GM13976 (cell line): ENCODE data around the gene STK35.

ENCODE experiments used
- DNase-seq: peaks from one replicate; pipeline ENCODE4 v3.0.0; 2012; ENCODE audit warnings: low spot score
- in situ Hi-C: fragments of 300-500 bp; cut with MboI; formaldehyde crosslinking; loops from one replicate; pipeline ENCODE4 v1.12.0; 2022; ENCODE audit warnings: low sequenced_read_pairs, mixed read lengths, inconsistent platforms; ENCODE audit not compliant: unreplicated experiment
- TF ChIP-seq, protein P1 (sequence below): IDR thresholded peaks from 2 replicates; pipeline ENCODE4 v1.5.1; 2012; ENCODE audit warnings: borderline replicate concordance, mild to moderate bottlenecking; ENCODE audit not compliant: insufficient read depth; ENCODE audit errors: extremely low read depth, missing control alignments, control extremely low read depth

The STK35 gene

DNA sequence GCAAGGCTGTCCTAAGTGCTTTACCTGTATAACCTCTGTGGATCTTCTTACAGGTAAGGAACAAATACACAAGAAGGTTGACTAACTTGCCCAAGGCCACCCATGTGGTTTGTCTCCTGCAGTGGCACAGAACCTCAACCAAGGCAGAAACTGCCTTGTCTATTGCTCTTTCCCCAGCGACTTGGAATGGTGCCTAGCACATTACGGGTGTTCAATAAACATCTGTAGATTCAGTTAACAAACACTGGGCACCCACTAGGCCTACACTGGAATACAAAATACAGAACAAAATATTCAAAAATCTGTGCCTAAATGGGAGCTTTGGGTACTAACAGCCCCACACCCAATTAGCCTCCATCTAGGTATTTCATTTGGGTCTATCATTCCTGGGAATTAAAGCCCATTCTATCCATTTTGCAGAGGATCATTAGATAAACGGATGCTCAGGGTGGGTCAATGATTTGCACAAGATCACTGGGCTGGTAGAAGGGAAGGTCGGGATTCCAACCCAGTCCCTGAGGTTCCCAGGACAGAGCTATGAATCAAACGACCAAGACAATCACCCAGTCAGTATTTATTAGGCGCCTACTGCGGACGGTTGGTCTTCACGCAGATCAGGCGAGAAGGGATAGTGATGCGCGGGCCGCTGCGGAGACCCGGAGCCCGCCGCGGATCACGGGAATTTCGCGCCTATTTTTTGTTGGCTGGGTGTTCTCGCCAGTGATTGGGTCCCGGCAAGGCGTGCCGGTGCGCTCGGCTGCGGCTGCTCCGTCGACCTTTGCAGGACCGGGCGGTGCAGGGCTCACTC is at the start of gene STK35:
TSS of gene STK35 (plus strand) at position 771 of the 808 bp plus-strand sequence. CDS start 55 bp downstream, outside the sequence.
- peak; percentile 86 for DNase-seq
- TF ChIP-seq, protein P1, sequence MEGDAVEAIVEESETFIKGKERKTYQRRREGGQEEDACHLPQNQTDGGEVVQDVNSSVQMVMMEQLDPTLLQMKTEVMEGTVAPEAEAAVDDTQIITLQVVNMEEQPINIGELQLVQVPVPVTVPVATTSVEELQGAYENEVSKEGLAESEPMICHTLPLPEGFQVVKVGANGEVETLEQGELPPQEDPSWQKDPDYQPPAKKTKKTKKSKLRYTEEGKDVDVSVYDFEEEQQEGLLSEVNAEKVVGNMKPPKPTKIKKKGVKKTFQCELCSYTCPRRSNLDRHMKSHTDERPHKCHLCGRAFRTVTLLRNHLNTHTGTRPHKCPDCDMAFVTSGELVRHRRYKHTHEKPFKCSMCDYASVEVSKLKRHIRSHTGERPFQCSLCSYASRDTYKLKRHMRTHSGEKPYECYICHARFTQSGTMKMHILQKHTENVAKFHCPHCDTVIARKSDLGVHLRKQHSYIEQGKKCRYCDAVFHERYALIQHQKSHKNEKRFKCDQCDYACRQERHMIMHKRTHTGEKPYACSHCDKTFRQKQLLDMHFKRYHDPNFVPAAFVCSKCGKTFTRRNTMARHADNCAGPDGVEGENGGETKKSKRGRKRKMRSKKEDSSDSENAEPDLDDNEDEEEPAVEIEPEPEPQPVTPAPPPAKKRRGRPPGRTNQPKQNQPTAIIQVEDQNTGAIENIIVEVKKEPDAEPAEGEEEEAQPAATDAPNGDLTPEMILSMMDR, result no peak
- in situ Hi-C loops, result no loop called here

DNA sequence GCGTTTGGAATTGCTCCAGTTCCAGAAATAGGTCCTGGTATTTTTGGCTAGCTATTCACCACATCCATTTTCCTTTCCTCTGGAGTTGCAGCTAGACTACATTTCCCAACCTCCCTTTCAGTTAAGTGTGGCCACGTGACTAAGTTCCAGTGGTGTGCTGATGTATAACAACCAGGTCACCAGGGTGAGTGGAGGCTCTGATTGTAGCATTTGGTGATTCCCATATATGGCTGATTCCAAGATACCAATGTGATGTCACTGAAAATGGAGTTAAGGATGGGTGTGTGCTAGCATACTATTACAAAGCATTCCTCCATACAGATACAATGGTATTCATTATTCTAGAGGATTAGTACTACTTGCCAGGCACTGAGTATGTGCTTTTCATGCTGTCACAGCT is 49.7 kb upstream of the STK35 start:
- in situ Hi-C loops, result no loop called here
- TF ChIP-seq, protein P1, result no peak
- no peak for DNase-seq

DNA sequence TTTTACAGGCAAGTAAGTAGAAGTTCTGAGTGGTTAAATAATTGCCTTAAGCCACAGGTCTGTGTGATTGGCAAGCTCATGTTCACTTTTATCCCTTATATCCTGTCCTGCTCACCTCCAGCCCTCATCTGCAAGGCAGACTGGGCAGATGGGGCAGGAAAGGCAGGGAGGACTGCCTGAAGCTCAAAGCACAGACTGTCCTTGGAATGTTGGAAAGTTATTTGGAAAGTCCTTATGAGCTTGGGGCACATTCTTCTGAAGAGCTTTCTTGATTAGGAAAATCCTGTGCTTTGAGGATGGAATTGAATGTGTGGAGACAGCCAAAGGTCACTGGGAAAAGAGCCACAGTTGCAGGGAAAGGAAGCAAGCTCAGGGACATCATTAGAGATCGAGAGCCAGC is 48.9 kb upstream of the STK35 start:
- in situ Hi-C loops, result no loop called here
- TF ChIP-seq, protein P1, result no peak
- DNase-seq, result no peak

DNA sequence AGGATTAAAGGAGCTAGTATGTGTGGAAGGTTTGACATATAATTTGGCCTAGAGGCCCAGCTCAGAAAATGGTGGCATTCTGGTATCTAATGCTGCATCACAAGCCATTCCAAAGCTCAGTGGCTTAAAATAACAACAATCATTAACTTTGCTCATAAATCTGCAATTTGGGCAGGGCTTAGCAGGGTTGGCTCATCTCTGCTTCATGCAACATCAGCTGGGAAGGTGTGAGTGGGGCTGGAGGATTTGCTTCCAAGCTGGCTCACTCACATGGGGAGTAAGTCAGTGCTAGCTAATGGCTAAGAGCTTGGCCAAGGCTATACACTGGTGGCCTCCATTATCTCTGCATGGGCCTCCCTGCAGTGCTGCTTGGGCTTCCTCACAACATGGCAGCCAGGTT is 48.0 kb upstream of the STK35 start:
- TF ChIP-seq, protein P1, result no peak
- DNase-seq, result no peak
- in situ Hi-C loops, result no loop called here

DNA sequence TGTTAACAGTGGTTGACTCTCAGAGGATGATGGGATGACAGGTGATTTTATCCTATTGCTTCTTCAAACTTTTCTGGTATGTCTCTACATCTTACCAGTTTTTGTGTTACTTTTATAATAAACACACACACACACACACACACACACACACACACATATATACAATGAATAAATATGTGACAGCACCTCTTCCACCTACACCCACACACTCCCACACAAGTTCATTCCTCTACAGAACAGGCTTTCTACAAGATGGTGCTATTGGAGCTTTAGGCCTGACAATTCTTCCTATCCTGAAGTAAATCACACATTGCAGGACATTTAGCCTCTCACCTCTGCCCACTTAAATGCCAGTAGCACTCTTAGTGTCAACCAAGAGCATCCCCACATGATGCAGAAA is 46.7 kb upstream of the STK35 start:
- TF ChIP-seq, protein P1, result no peak
- no peak for DNase-seq
- in situ Hi-C loops, result no loop called here

DNA sequence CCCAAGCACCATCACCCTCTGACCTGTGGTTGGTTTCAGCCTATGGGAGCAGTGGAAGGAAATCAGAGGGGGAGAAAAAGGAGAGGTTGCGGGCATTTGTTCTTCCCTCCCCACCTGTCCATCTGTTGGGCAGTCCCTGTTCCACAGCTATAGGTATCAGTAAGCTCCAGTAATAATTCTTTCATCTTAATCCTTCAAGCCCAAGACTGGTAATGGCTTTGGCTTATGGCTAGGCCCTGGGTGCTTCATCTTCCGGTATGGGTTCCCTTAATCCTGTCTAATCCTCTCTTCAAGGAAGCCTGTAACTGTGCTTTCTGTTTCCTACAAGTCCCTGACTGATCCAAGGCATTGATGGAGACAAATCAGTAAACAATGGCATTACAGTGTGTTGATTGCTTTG is 42.2 kb upstream of the STK35 start:
- TF ChIP-seq, protein P1, result no peak
- DNase-seq, result no peak
- in situ Hi-C loops, result no loop called here
